GM19328 (cell line): ENCODE results near the gene NOPCHAP1.
A peak's percentile ranks its signal among the peaks of the same experiment; 100 is the strongest.
"Not testable (repeated sequence)": the region's sequence is repeated elsewhere in the genome, so short reads cannot be mapped to it uniquely, and the experiment has no call there.

Experiments used
- ATAC-seq: cut with Tn5 transposase; IDR thresholded peaks from one replicate; pipeline ENCODE4 v1.9.1; 2021; ENCODE audit warnings: mild to moderate bottlenecking, moderate library complexity; ENCODE audit not compliant: unreplicated experiment

Gene NOPCHAP1

DNA sequence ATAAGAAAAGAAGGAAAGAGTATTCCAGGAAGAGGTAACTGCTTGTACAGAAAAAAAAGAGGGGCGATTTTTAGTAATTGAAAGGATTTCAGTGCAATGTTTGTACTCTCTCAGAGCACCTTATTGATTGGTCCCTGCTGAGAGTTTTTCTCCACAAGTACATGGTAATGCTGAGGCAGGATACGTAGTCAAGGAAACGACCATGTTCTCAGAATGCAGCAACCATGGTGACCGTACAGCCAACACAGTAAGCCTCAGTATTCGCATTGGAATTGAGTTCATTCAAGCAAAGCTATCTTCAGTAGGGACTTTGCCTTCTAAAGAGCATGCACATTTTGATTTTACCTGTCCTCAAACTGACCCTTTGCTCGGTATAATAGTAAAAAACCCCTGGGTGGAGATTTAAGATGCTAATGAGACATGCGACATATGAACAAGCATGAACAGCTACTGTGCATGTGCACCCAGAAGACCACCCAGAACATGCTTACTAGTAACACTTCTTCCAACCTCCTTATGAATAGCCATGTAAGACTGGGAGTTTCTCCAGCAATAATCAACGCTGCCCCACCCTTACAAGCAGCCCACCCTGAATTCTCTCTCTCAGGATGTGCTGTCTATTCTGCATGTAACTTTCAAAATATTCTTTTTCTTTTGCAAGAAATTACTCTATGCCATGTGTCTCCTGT, 21.8 kb upstream of the NOPCHAP1 start:
- no peak for ATAC-seq

DNA sequence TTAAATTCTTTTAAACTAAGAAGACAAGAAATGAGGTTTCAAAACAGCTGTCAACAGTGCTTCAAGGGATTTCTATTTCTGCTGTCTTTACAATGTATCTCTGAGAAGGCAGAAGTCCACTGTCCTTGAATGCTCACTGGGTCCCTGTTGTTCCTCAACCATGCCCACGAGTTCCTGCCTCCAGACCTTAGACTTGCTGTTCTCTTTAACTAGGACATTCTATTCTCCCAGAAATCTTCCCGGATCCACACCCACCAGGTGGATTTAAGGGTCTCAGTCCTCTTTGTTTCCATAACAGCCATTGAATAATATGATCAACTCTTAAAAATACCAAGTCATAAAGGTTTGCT, 21.3 kb upstream of the NOPCHAP1 start:
- no peak for ATAC-seq

DNA sequence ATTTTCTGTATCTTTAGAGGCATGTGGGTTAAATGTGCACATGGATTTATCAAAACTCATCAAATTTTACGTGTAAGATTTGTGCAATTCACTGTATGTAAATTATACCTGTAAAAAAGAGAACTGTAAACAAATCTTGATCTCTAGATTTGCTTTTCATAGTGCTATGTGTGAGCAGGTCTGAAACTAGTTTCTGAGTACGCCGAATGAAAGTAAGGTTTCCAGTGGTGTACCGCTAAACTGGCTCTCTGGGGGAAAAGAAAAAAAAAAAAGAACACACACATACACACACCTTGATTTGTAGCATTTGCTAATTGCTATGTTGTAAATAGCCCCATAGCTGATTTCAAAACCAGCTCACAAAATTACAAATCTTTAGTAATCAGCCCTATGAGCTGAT, 19.4 kb upstream of the NOPCHAP1 start:
- ATAC-seq = peak; percentile 86

DNA sequence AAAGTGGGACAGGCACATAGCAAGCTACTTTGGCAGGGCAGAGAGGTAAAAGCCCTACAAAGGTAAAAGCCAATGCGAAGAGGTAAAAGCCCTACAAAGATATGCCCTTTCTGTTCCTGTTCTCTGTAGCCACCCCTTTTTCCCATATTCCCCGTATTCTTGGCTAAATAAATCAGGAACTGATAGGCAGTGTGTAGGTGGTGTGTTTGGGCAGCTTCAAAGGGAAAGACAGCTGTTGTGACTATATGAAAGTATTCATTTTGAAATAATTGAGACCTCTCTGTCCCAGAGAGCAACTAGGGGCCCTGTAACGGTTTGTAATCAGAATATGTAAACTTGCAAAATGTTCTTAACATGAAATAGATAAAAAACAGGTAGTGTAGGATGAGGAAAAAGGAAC, 16.8 kb upstream of the NOPCHAP1 start:
- no peak for ATAC-seq

DNA sequence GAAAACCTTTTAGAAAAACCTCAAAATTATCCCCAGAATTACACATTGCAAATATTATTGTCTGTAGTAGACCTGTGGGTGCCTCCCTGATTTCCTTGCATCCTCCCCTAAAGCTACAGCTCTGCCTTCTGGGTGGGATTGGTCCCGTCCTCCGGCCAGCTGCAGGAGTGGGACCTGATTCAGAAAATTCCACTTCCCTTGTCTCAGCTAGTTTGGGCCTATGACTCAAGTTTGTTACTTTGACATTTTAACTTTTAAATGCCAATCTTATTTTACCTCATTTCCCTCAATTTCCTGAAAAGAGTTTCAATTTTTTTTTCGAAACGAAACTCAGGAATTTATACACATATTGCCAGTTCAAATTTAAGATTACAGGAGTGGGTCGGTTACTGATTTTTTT, 14.8 kb upstream of the NOPCHAP1 start:
- ATAC-seq = no peak

DNA sequence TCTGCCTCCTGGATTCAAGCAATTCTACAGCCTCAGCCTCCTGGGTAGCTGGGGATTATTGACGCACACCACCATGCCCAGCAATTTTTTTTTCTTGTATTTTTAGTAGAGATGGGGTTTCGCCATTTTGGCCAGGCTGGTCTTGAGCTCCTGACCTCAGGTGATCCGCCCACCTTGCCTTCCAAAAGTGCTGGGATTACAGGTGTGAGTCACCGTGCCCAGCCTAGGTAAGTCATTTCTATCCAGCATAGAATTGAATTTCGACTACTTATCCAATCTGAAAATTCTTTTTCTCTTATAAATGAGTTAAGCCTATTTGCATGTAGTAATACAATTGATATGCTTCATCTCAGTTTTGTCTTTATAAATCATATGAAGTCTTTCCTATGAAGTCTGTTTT, 12.9 kb upstream of the NOPCHAP1 start:
- no peak for ATAC-seq

DNA sequence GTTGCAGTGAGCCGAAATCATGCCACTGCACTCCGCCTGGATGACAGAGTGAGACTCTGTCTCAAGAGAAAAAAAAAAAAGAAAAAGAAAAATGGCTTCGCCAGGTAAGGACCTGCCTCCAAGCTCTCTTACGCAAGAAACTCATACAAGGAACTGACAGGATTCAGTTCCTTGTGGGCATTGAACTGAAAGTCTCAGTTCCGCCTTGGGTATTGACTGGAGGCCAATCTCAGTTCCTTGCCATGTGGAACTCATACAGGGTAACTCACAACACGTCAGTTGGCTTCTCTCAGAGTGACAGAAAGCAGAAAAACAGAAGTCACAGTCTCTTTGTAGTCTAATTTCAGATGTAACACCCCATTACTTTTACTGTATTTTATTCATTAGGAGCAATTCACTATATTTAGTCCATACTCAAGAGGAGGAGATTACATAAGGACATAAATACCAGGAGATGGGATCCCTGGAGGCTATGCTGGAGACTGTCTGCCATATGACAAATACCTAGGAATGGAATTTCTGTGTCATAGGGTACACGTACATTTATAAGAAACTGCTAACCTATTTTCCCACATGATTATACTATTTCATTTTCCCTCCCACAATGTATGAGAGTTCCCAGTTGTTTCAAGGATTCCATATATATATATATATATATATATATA, 11.4 kb upstream of the NOPCHAP1 start:
- peak; percentile 99 for ATAC-seq

DNA sequence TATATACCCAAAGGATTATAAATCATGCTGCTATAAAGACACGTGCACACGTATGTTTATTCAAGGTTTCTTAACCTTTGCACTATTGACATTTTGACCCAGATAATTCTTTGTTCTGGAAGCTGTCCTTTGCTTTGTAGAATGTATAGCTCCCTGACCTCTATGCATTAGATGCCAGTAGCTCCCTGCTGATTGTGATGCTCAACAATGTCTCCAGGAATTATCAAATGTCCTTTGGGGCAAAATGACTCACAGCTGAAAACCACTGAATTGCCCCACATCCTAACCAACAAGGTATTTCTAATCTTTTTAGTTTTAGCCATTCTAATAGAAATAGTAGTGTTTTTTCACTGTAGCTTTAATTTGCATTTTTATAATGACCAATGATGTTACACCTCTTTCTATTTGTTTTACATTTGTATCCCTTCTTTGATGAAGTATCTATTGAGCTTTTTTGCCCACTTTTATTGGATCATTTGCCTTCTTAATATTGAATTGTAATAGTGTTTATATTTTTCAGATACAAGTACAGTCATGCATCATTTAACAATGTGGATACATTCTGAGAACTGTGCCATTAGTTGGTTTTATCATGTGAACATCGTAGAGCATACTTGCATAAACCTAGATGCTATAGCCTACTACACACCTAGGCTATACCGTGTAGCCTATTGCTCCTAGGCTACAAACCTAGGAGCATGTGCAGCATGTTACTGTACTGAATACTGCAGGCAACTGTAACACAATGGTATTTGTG, 10.4 kb upstream of the NOPCHAP1 start:
- ATAC-seq = no peak

DNA sequence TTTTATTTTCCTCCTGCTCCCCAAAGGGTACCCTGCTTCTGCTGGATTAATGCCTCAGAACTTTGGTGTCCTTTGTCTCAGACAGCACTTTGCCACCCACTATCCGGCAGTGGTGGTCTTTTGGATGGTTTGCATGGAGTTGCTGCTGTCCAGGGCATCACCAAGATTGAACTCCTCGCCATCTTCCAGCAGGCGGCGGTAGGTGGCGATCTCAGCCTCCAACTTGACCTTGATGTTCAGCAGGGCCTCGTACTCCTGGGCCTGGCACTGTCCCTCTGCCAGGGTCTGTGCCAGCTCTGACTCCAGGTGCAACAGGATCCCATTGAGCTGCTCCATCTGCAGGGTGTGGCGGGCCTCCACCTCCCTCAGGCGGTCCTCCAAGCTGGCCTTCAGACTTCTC, 9.4 kb upstream of the NOPCHAP1 start:
- no peak for ATAC-seq

DNA sequence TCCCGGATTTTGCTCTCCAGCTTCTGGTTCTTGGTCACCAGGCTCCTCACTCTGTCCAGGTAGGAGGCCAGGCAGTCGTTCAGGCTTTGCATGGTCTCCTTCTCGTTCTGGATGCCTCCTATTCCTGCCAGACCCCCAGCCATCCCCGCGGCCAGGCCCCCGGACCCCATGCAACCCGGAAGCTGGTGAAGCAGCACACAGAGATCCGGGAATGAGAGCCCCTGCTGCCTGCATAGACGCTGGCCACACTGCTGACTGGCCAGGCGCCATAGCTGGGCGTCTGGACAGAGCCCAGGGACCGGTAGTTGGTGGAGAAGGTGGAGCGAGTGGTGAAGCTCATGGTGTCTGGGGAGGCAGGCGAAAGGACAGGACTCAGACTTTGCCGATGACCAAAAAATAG, 8.4 kb upstream of the NOPCHAP1 start:
- ATAC-seq = not testable (repeated sequence)

DNA sequence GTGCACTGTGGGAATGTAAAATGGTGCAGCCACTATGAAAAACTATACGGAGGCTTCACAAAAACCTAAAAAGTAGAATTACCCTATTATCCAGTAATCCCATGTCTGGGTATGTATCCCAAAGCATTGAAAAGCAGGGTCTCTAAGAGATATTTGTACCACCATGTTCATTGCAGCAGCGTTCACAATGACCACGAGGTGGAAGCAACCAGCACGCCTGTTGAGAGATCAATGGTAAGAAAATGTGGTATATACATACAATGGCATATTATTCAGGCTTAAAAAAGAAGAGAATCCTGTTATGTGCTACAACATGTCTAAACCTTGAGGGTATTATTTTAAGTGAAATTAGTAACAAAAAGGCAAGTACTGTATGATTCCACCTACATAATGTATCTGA, 910 bp upstream of the NOPCHAP1 start:
- ATAC-seq = no peak

DNA sequence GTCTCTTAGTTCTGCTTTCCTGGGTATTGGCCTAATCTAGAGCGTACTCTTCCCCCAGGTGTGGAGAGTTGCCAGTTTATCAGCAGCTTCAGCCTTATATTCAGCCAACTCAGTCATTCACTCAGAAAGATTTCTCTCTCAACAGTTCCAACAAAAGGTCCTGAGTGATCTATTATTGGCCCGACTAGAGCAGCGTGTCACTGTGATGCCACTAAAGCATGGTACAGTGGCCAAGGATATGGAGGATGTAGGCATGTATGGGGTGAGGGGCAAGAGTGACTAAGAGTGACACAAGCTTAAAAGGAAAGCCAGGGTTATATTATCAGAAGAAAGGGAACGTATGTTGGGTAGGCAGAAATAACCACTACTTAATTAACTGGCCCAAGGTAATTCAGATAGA, 4.8 kb downstream of the NOPCHAP1 start:
- no peak for ATAC-seq

DNA sequence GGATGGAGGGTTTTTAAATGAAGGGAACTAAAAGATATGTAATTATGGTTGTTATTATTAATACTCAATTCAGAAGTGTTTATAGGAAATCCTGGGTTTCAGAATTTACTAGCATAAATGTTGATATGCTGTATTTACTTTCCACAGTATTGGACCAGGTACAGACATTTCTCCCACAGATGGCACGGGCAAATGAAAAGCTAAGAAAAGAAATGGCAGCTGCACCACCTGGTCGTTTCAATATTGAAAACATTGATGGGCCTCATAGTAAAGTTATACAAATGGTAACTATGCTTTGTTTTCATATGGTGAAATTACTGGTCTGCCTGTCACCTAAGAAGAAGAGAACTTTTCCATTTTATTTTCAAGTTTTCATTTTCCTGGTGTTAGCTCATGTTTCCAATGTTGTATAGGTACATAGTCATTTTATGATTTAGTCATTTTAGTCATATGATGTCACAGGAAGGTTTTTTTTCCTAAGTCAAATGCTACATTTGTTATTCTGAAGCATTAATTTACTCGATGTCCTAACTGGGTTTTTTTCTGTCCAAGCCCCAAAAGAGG, 5.5 kb downstream of the NOPCHAP1 start:
- no peak for ATAC-seq

DNA sequence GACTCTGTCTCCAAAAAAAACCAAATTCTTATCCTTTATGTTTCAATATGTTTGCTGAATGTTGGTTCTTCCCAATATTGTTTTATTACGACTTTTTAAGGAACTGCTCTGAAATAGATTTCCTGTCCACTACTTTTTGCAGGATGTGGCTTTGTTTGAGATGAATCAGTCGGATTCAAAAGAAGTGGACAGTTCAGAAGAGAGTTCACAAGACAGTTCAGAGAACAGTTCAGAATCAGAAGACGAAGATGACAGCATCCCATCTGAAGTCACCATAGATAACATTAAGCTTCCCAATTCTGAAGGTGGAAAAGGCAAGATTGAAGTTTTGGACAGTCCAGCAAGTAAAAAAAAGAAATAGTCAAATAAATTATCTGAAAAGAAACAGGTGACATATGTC, 8.2 kb downstream of the NOPCHAP1 start:
- no peak for ATAC-seq

DNA sequence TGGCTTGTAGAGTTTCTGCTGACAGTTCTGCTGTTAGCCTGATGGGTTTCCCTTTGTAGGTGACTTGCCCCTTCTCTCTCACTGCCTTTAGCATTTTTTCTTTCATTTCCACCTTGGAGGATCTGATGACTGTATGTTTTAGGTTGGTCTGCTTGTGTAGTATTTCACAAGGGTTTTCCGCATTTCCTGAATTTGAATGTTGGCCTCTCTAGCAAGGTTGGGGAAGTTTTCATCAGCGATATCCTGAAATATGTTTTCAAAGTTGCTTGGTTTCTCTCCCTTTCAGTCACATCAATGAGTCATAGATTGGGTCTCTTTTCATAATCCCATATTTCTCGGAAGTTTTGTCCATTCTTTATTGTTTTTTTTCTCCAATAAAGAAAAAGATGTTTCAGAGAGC, 11.4 kb downstream of the NOPCHAP1 start:
- no peak for ATAC-seq

DNA sequence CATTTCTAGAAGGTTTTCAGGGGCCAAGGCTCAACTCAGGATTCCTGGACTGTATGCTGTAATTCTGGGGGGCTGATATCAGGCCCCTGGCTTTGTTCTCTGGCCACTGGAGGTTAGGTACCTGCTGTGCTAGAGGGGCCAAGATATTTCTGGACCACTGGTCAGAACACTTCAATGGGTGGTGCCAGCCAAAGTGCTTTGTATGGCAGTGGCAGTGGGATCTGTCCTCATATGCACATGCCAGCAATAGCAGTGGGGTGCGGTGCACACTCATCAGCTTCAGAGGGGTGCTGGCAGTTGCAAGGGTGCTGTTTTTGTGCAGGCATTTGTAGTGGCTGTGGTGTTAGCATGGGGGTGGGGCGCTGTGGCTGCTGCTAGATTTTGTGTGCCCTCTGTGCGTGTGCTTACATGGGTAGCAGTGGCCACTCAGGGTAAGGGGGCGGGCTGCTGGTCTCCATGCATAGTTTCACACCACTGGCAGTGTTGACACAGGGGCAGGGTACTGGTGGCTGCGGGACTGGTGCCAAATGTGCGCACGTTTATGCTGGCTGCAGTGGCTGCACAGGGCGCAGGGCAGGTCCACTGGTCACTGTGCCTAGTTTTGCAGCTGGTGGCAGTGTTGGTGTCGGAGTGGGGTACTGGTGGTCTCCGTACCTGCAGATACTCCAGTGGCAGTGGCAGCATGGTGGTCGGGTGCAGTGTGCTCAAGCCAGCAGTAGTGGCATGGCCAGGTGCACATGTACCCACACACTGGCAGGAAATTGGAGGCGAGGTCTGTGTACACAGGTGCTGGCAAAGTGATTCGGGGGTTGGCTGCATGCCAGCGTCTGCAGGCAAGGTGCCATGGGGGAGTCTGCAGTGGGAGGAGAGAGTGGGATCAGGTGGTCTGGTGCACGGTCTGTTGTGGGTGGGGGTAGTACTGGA, 12.6 kb downstream of the NOPCHAP1 start:
- ATAC-seq = no peak

DNA sequence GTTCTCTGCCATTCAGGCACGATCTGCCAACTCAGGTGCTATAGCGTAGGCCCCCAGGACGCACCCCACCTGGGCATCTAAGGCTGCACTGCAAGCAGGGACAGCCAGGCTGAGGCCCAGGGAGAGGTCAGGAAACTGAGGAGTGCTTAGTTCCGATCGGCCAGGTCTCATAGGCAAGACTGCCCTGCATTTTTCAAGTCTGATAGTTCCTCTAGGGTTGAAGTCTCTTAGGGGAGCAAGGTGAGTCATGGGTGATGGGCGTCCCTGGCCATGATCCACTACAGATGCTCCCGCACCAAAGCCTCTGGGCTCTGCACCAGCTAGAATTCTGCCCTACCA, 13.2 kb downstream of the NOPCHAP1 start:
- no peak for ATAC-seq

DNA sequence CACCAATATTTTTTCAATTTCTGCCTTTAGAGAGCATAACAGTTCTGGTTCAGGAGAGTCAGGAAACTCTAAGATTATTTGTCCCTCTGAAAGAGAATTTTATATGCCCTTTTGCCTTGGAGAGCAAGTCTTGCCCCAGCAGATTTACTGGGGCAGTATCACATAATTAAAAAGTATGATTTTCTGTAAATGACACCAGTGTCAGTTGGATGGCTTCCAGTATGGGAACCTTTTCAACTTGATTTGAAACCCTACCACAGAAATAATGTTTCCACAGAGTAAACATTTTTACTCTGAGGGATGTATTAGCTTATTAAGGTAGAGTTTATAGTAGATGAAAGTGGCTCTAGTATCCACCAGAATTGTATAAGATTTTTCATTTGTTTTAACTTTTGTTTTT, 15.4 kb downstream of the NOPCHAP1 start:
- no peak for ATAC-seq

DNA sequence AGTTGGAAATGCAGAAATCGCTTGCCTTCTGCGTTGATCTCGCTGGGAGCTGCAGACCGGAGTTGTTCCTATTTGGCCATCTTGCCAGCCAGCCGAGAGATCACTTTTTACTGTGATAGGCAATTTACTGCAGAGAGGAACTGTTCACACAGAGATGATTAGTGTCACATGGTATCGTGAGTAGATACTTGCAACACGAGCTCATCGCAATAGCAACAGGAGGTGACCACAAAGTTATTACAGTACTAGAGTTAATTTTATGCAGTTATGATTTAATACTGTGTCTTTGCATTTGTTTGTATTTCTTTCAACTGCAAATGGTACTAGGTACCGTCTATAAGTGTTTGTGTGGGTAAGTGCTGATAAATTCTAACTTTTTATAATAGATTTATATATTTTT, 27.8 kb downstream of the NOPCHAP1 start:
- no peak for ATAC-seq

DNA sequence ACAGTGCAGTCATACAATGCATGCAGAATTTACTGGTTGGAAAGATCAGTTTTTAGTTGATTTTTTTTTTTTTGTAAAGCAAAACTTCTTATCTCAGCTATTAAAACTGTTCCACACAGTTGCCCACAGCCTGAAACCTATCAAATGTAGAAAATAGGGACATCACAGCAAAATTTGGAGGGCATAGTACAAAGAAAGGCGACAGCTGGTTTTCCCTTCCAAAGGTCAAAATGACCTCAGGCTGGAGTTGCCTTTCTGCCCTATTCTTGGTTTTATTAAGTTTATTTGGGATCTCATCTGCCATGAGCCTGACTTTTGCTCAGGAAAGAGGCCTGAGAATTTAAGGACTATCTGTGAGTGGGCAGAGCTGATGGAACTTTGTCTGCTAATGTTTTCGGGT, 28.5 kb downstream of the NOPCHAP1 start:
- no peak for ATAC-seq

DNA sequence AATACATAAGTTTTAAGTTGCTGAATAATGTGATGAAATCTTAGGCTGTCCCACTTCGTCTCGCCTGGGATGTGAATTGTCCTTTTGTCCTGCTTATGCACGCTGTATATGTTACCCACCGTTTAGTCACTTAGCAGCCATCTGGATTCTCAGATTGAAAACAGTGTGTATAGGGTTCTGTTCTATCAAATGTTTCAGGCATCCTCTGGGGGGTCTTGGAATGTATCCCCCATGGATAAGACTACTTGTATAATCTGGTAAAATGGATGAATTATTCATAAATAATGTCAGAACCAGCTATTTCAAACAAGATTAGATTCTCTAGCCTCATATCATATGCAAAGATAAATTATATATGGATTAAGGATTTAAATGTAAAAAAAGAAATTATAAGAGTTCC, 29.4 kb downstream of the NOPCHAP1 start:
- no peak for ATAC-seq
